Measurements from ENCODE around the gene AP2M1. TPM values are rescaled to one million over a fixed set of nuclear protein-coding genes. Genes with fewer than 3 reads are reported as not detected.
"Not testable (repeated sequence)": the region's sequence is repeated elsewhere in the genome, so short reads cannot be mapped to it uniquely, and the experiment has no call there.

AP2M1 gene
- polyA plus RNA-seq, 4 donors: 240 to 283 (median 270) TPM

DNA sequence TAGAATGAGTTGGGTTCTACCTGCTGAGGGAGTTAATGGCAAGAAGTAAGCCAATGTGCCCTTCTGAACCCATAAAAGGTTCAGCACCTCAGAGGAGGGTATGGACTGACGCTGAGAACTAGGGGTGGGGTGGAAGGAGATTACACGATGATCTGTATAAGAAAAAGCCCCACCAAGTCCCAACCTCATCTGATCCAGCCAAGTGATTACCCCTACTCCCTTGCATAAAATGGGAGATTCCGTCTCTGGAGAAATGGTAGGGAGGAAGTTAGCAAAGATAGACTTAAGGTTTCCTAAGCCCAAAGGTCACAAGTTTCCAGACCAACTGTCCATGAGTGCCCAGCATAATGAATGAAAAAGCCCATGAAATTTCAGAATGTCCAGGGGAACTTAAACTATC, 26.6 kb upstream of the AP2M1 start:
- H3K9me3 ChIP-seq (ENCODE audit: control insufficient read depth in 2 of 2, insufficient read depth in 1 of 2, low read depth in 1 of 2, low read length in 1 of 2): no peaks in the 10 kb centered on the region
- peaks cover 11 to 30% (median 20%) of the 10 kb centered on the region in 3 donors for H3K36me3 ChIP-seq (ENCODE audit: control insufficient read depth in 3 of 3, insufficient read depth in 2 of 3, low read depth in 1 of 3, low read length in 3 of 3)
- peak in 1 of 2 donors; percentile 27 for DNase-seq
- no peak overlapping the region for H3K27ac ChIP-seq (ENCODE audit: low read depth in 1 of 3, low read length in 2 of 3)
- WGBS, 3 donors: 31 to 64% (median 51%) methylated on average over 3 of the region's 3 CpGs
- FAIRE-seq: no peak
- H3K4me1 ChIP-seq (ENCODE audit: control insufficient read depth in 3 of 3, insufficient read depth in 2 of 3, low read depth in 1 of 3, low read length in 2 of 3): peaks cover 0 to 27% (median 0%) of the 10 kb centered on the region in 3 donors
- H3K4me3 ChIP-seq (ENCODE audit: low read depth in 1 of 3, low read length in 3 of 3): no peak overlapping the region
- H3K27me3 ChIP-seq (ENCODE audit: control insufficient read depth in 3 of 3, insufficient read depth in 3 of 3, low read length in 3 of 3): no peaks in the 10 kb centered on the region

DNA sequence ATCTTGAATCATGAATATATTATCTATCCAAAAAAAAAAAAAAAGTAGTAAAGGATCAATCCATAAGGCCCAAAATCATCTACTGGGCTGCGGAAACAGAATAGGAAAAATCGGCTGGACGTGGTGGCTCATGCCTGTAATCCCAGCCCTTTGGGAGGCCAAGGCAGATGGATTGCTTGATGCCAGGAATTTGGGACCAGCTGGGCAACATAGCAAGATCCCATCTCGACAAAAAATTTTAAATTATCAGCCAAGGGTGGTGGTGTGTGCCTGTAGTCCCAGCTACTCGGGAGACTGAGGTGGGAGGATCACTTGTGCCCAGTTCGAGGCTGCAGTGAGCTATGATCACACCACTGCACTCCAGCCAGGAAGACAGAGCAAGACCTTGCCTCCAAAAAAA, 25.5 kb upstream of the AP2M1 start:
- DNase-seq (no peak), FAIRE-seq (no peak)
- Histone ChIP-seq H3K27ac (ENCODE audit: low read depth in 1 of 3, low read length in 2 of 3) (no peak overlapping the region), H3K4me3 (ENCODE audit: low read depth in 1 of 3, low read length in 3 of 3) (no peak overlapping the region), H3K4me1 (ENCODE audit: control insufficient read depth in 3 of 3, insufficient read depth in 2 of 3, low read depth in 1 of 3, low read length in 2 of 3) (peaks cover 0 to 27% (median 0%) of the 10 kb centered on the region in 3 donors), H3K9me3 (ENCODE audit: control insufficient read depth in 2 of 2, insufficient read depth in 1 of 2, low read depth in 1 of 2, low read length in 1 of 2) (no peaks in the 10 kb centered on the region), H3K27me3 (ENCODE audit: control insufficient read depth in 3 of 3, insufficient read depth in 3 of 3, low read length in 3 of 3) (no peaks in the 10 kb centered on the region), H3K36me3 (ENCODE audit: control insufficient read depth in 3 of 3, insufficient read depth in 2 of 3, low read depth in 1 of 3, low read length in 3 of 3) (peaks cover 2 to 20% (median 10%) of the 10 kb centered on the region in 3 donors)
- WGBS, 3 donors: 88 to 95% (median 91%) methylated on average over 6 of the region's 6 CpGs

- WGBS, 3 donors: 67 to 69% (median 67%) methylated on average over 6 of the region's 6 CpGs
- H3K27ac ChIP-seq (ENCODE audit: low read depth in 1 of 3, low read length in 2 of 3); FAIRE-seq; H3K9me3 ChIP-seq (ENCODE audit: control insufficient read depth in 2 of 2, insufficient read depth in 1 of 2, low read depth in 1 of 2, low read length in 1 of 2); DNase-seq; H3K4me3 ChIP-seq (ENCODE audit: low read depth in 1 of 3, low read length in 3 of 3); H3K27me3 ChIP-seq (ENCODE audit: control insufficient read depth in 3 of 3, insufficient read depth in 3 of 3, low read length in 3 of 3): not testable (repeated sequence)
- Histone ChIP-seq H3K36me3 (ENCODE audit: control insufficient read depth in 3 of 3, insufficient read depth in 2 of 3, low read depth in 1 of 3, low read length in 3 of 3) (peaks cover 0 to 13% (median 5%) of the 10 kb centered on the region in 3 donors), H3K4me1 (ENCODE audit: control insufficient read depth in 3 of 3, insufficient read depth in 2 of 3, low read depth in 1 of 3, low read length in 2 of 3) (peaks cover 0 to 21% (median 0%) of the 10 kb centered on the region in 3 donors)
Observed at GRCh38 chr3:184149770-184150169, 24.9 kb upstream of the AP2M1 start.

GRCh38 chr3:184154885-184155643, 19.6 kb upstream of the AP2M1 start, which contains the start of gene DVL3:
TSS of gene DVL3 (plus strand) at chr3:184155377. CDS start at chr3:184155636, 259 bp downstream.
- DNase-seq: peak; percentile 66 to 86
- Histone ChIP-seq H3K36me3 (ENCODE audit: control insufficient read depth in 3 of 3, insufficient read depth in 2 of 3, low read depth in 1 of 3, low read length in 3 of 3) (peaks cover 0 to 8% (median 0%) of the 10 kb centered on the region in 3 donors), H3K4me1 (ENCODE audit: control insufficient read depth in 3 of 3, insufficient read depth in 2 of 3, low read depth in 1 of 3, low read length in 2 of 3) (peaks cover 3 to 13% (median 8%) of the 10 kb centered on the region in 3 donors), H3K4me3 (ENCODE audit: low read depth in 1 of 3, low read length in 3 of 3) (peak within 1 kb of the TSS; percentile 78 to 99 (median 97)), H3K27ac (ENCODE audit: low read depth in 1 of 3, low read length in 2 of 3) (peak within 1 kb of the TSS; percentile 61 to 96 (median 94)), H3K27me3 (ENCODE audit: control insufficient read depth in 3 of 3, insufficient read depth in 3 of 3, low read length in 3 of 3) (no peaks in the 10 kb centered on the region), H3K9me3 (ENCODE audit: control insufficient read depth in 2 of 2, insufficient read depth in 1 of 2, low read depth in 1 of 2, low read length in 1 of 2) (no peaks in the 10 kb centered on the region)
- FAIRE-seq: no peak
- 1% methylated on average over 41 to 84 of the region's 84 CpGs for WGBS, 3 donors

GRCh38 chr3:184155644-184156521, 18.8 kb upstream of the AP2M1 start:
- Histone ChIP-seq H3K4me1 (ENCODE audit: control insufficient read depth in 3 of 3, insufficient read depth in 2 of 3, low read depth in 1 of 3, low read length in 2 of 3) (peaks cover 3 to 18% (median 8%) of the 10 kb centered on the region in 3 donors), H3K36me3 (ENCODE audit: control insufficient read depth in 3 of 3, insufficient read depth in 2 of 3, low read depth in 1 of 3, low read length in 3 of 3) (peaks cover 0 to 13% (median 0%) of the 10 kb centered on the region in 3 donors), H3K9me3 (ENCODE audit: control insufficient read depth in 2 of 2, insufficient read depth in 1 of 2, low read depth in 1 of 2, low read length in 1 of 2) (no peaks in the 10 kb centered on the region), H3K27ac (ENCODE audit: low read depth in 1 of 3, low read length in 2 of 3) (peak overlapping the region; percentile 61 to 96 (median 94)), H3K27me3 (ENCODE audit: control insufficient read depth in 3 of 3, insufficient read depth in 3 of 3, low read length in 3 of 3) (no peaks in the 10 kb centered on the region), H3K4me3 (ENCODE audit: low read depth in 1 of 3, low read length in 3 of 3) (peak overlapping the region; percentile 78 to 99 (median 97))
- no peak for FAIRE-seq
- DNase-seq: peak in 1 of 2 donors; percentile 48
- WGBS, 3 donors: 0 to 1% (median 1%) methylated on average over 45 to 47 of the region's 47 CpGs

- peak overlapping the region; percentile 78 to 99 (median 97) for H3K4me3 ChIP-seq (ENCODE audit: low read depth in 1 of 3, low read length in 3 of 3)
- DNase-seq: peak in 1 of 2 donors; percentile 72
- H3K4me1 ChIP-seq (ENCODE audit: control insufficient read depth in 3 of 3, insufficient read depth in 2 of 3, low read depth in 1 of 3, low read length in 2 of 3): peaks cover 3 to 18% (median 8%) of the 10 kb centered on the region in 3 donors
- no peaks in the 10 kb centered on the region for H3K9me3 ChIP-seq (ENCODE audit: control insufficient read depth in 2 of 2, insufficient read depth in 1 of 2, low read depth in 1 of 2, low read length in 1 of 2)
- H3K27ac ChIP-seq (ENCODE audit: low read depth in 1 of 3, low read length in 2 of 3): peak overlapping the region; percentile 8 to 96 (median 94)
- 2 to 5% (median 3%) methylated on average over 6 of the region's 6 CpGs for WGBS, 3 donors
- no peaks in the 10 kb centered on the region for H3K27me3 ChIP-seq (ENCODE audit: control insufficient read depth in 3 of 3, insufficient read depth in 3 of 3, low read length in 3 of 3)
- no peak for FAIRE-seq
- peaks cover 0 to 14% (median 0%) of the 10 kb centered on the region in 3 donors for H3K36me3 ChIP-seq (ENCODE audit: control insufficient read depth in 3 of 3, insufficient read depth in 2 of 3, low read depth in 1 of 3, low read length in 3 of 3)
Observed at GRCh38 chr3:184156522-184156955, 18.1 kb upstream of the AP2M1 start.

- H3K4me1 ChIP-seq (ENCODE audit: control insufficient read depth in 3 of 3, insufficient read depth in 2 of 3, low read depth in 1 of 3, low read length in 2 of 3): peaks cover 3 to 18% (median 8%) of the 10 kb centered on the region in 3 donors
- peak overlapping the region in 2 of 3 donors; percentile 51 to 94 for H3K27ac ChIP-seq (ENCODE audit: low read depth in 1 of 3, low read length in 2 of 3)
- FAIRE-seq (no peak), DNase-seq (peak in 1 of 2 donors; percentile 37)
- peak overlapping the region in 2 of 3 donors; percentile 78 to 99 for H3K4me3 ChIP-seq (ENCODE audit: low read depth in 1 of 3, low read length in 3 of 3)
- H3K27me3 ChIP-seq (ENCODE audit: control insufficient read depth in 3 of 3, insufficient read depth in 3 of 3, low read length in 3 of 3): no peaks in the 10 kb centered on the region
- H3K9me3 ChIP-seq (ENCODE audit: control insufficient read depth in 2 of 2, insufficient read depth in 1 of 2, low read depth in 1 of 2, low read length in 1 of 2): no peaks in the 10 kb centered on the region
- H3K36me3 ChIP-seq (ENCODE audit: control insufficient read depth in 3 of 3, insufficient read depth in 2 of 3, low read depth in 1 of 3, low read length in 3 of 3): peaks cover 0 to 17% (median 0%) of the 10 kb centered on the region in 3 donors
Observed at GRCh38 chr3:184157206-184157605, 17.4 kb upstream of the AP2M1 start.

GRCh38 chr3:184158404-184158803, 16.3 kb upstream of the AP2M1 start:
- FAIRE-seq: no peak
- H3K4me1 ChIP-seq (ENCODE audit: control insufficient read depth in 3 of 3, insufficient read depth in 2 of 3, low read depth in 1 of 3, low read length in 2 of 3): peaks cover 3 to 18% (median 8%) of the 10 kb centered on the region in 3 donors

More at GRCh38 chr3:184158404-184158803, 16.3 kb upstream of the AP2M1 start:
- no peaks in the 10 kb centered on the region for H3K27me3 ChIP-seq (ENCODE audit: control insufficient read depth in 3 of 3, insufficient read depth in 3 of 3, low read length in 3 of 3)
- no peaks in the 10 kb centered on the region for H3K9me3 ChIP-seq (ENCODE audit: control insufficient read depth in 2 of 2, insufficient read depth in 1 of 2, low read depth in 1 of 2, low read length in 1 of 2)
- 67 to 91% (median 82%) methylated on average over 4 of the region's 4 CpGs for WGBS, 3 donors
- H3K36me3 ChIP-seq (ENCODE audit: control insufficient read depth in 3 of 3, insufficient read depth in 2 of 3, low read depth in 1 of 3, low read length in 3 of 3): peaks cover 0 to 29% (median 0%) of the 10 kb centered on the region in 3 donors
- H3K27ac ChIP-seq (ENCODE audit: low read depth in 1 of 3, low read length in 2 of 3): peak overlapping the region in 1 of 3 donors; percentile 8
- no peak overlapping the region for H3K4me3 ChIP-seq (ENCODE audit: low read depth in 1 of 3, low read length in 3 of 3)
- no peak for DNase-seq

Measured in small intestine (tissue), 7 donors.